Colonic mucosa (tissue), 4 donors: ENCODE data around the gene TECPR2. TPM values are rescaled to one million over a fixed set of nuclear protein-coding genes. Genes with fewer than 3 reads are reported as not detected.

ENCODE experiments used
- DNase-seq: peaks from one replicate; pipeline ENCODE4 v3.0.0-alpha.2; 2020
- H3K27ac ChIP-seq: fragments of 200-600 bp; one replicate; pipeline ENCODE4 v1.8.0; 2021
- H3K27me3 ChIP-seq: fragments of 200-600 bp; one replicate; pipeline ENCODE4 v1.8.0; 2021
- H3K36me3 ChIP-seq: fragments of 200-600 bp; one replicate; pipeline ENCODE4 v1.8.0; 2021
- H3K4me1 ChIP-seq: fragments of 200-600 bp; one replicate; pipeline ENCODE4 v1.8.0; 2021; ENCODE audit warnings: mild to moderate bottlenecking
- H3K4me3 ChIP-seq: fragments of 200-600 bp; one replicate; pipeline ENCODE4 v1.8.0; 2021
- H3K9ac ChIP-seq, 2 donors: one replicate each; pipeline ENCODE4 v1.7.0; 2013; ENCODE audit warnings: control low read depth in 2 of 2, low read depth in 2 of 2, low read length in 2 of 2
- H3K9me3 ChIP-seq: fragments of 200-600 bp; one replicate; pipeline ENCODE4 v1.8.0; 2021
- CTCF ChIP-seq: fragments of 200-600 bp; IDR thresholded peaks from one replicate; pipeline ENCODE4 v1.8.0; 2022; ENCODE audit warnings: antibody characterized with exemption, mild to moderate bottlenecking
- intact Hi-C: fragments of 100-400 bp; cut with DNase I; formaldehyde crosslinking; loops from one replicate; pipeline ENCODE4 v1.14.1; 2022
- total RNA-seq, 2 donors: library from RNA; stranded (reverse); fragmentation: NEBNext Ultra II Directional in 1 of 2; extraction: Animal tissue kit (Norgen Biotek cat#: 25700) in 1 of 2; gene quantifications; one replicate each; pipeline ENCODE4 v1.2.1, GENCODE V29; 2021
- donor health status: healthy.
- donor health status: DM: no; HTN: no; CAD: no.
- donor health status: DM: no; HTN: no; CAD: no.

The TECPR2 gene
- total RNA-seq, 2 donors from 2014 or later, result 16.5 to 18.2 TPM

DNA sequence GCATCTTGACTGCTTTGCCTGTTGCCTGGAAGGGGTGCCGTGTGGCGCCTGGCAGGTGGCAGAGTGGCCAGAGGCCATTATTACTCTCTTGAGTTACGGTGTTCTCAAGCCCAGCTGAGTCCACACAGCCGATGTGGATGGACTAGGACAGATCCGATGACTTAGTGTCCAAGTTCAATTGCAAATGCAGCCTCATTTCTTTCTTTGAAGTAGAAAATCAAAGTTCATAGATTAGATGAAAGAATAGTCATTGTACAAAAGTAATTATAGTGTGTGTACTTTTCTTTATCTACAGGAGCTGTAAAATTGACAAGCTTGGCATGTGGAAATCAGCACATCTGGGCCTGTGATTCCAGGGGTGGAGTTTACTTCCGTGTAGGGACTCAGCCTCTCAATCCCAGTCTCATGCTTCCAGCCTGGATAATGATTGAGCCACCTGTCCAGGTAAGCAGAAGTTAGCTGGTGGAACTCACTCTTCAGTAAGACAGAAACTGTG, 102.2 kb downstream of the TECPR2 start:
- Histone ChIP-seq H3K9ac (peak overlapping the region in 1 of 2 donors; percentile 46), H3K27me3 (no peaks in the 10 kb centered on the region), H3K4me1 (peaks cover 4% of the 10 kb centered on the region), H3K9me3 (no peaks in the 10 kb centered on the region), H3K4me3 (no peak overlapping the region), H3K27ac (peak overlapping the region; percentile 76), H3K36me3 (no peaks in the 10 kb centered on the region)
- intact Hi-C loops, result no loop called here
- no peak for TF ChIP-seq CTCF
- peak; percentile 87 for DNase-seq

GRCh38 chr14:102469261-102469660, 106.5 kb downstream of the TECPR2 start:
- H3K27ac ChIP-seq, result no peak overlapping the region
- intact Hi-C loops, result no loop called here
- no peak for DNase-seq

GRCh38 chr14:102471921-102472790, 109.4 kb downstream of the TECPR2 start:
- H3K9me3 ChIP-seq, result no peaks in the 10 kb centered on the region
- H3K27ac ChIP-seq, result no peak overlapping the region
- H3K4me1 ChIP-seq, result peaks cover 3% of the 10 kb centered on the region
- H3K4me3 ChIP-seq, result no peak overlapping the region
- H3K27me3 ChIP-seq, result no peaks in the 10 kb centered on the region
- no peak for TF ChIP-seq CTCF
- no peaks in the 10 kb centered on the region for H3K36me3 ChIP-seq
- intact Hi-C loops, result no loop called here
- no peak overlapping the region for H3K9ac ChIP-seq
- no peak for DNase-seq

More at GRCh38 chr14:102469261-102469660, 106.5 kb downstream of the TECPR2 start:
- H3K27me3 ChIP-seq, result no peaks in the 10 kb centered on the region
- H3K9me3 ChIP-seq, result no peaks in the 10 kb centered on the region
- H3K4me3 ChIP-seq, result no peak overlapping the region
- no peaks in the 10 kb centered on the region for H3K36me3 ChIP-seq
- H3K4me1 ChIP-seq, result peaks cover 7% of the 10 kb centered on the region
- no peak for TF ChIP-seq CTCF
- H3K9ac ChIP-seq, result no peak overlapping the region

- Histone ChIP-seq H3K4me3 (no peak overlapping the region), H3K9ac (no peak overlapping the region), H3K27me3 (no peaks in the 10 kb centered on the region), H3K27ac (no peak overlapping the region), H3K36me3 (no peaks in the 10 kb centered on the region), H3K4me1 (peaks cover 3% of the 10 kb centered on the region), H3K9me3 (no peaks in the 10 kb centered on the region)
- no peak for DNase-seq
- intact Hi-C loops, result no loop called here
- no peak for TF ChIP-seq CTCF
Measured at GRCh38 chr14:102472791-102473150, 110.0 kb downstream of the TECPR2 start.

DNA sequence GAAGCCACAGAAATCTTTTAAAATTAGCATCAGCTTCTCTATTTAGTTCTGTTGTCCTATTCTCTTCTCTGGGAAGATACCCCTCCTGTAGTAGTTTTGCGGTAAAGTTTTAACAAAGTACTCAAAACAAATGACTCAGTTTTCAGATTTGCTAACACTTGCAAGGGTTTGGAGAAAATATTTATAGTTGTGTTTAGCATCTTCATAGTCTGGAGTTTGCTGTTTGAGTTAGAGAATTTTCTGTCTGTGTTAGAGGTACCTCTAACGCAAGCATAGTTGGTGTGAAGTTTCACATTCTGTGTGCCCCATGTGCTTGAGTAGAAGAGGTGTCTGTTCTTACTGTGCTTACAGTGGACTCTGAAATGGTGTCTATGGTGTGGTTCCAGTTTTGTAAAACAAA, 110.8 kb downstream of the TECPR2 start:
- no peak overlapping the region for H3K4me3 ChIP-seq
- intact Hi-C loops, result no loop called here
- H3K27ac ChIP-seq, result no peak overlapping the region

More for the DNA sequence above, 110.8 kb downstream of the TECPR2 start:
- no peaks in the 10 kb centered on the region for H3K36me3 ChIP-seq
- no peak for DNase-seq
- no peak for TF ChIP-seq CTCF
- no peaks in the 10 kb centered on the region for H3K27me3 ChIP-seq
- H3K9me3 ChIP-seq, result no peaks in the 10 kb centered on the region
- peaks cover 3% of the 10 kb centered on the region for H3K4me1 ChIP-seq
- H3K9ac ChIP-seq, result no peak overlapping the region
